Keratinocyte (primary cell): ENCODE measurements around the gene PCBP2.

Source experiments
- EZH2 ChIP-seq: IDR thresholded peaks from one replicate; pipeline ENCODE4 v1.6.1; 2012; ENCODE audit warnings: inconsistent platforms, mild to moderate bottlenecking, low read length, moderate library complexity
- TF ChIP-seq, protein P1 (sequence below), 3 experiments: IDR thresholded peaks in 1 of 3; conservative IDR thresholded peaks in 1 of 3; optimal IDR thresholded peaks in 1 of 3; 2 replicates in 2 of 3; 3 replicates in 1 of 3; pipeline versions ENCODE3 to v1.5.1; 2011; ENCODE audit warnings: low read length in 3 of 3, mild to moderate bottlenecking in 3 of 3, moderate library complexity in 2 of 3, control low read depth in 1 of 3, inconsistent platforms in 1 of 3; ENCODE audit not compliant: insufficient read depth in 2 of 3; ENCODE audit errors: extremely low read depth in 1 of 3

DNA sequence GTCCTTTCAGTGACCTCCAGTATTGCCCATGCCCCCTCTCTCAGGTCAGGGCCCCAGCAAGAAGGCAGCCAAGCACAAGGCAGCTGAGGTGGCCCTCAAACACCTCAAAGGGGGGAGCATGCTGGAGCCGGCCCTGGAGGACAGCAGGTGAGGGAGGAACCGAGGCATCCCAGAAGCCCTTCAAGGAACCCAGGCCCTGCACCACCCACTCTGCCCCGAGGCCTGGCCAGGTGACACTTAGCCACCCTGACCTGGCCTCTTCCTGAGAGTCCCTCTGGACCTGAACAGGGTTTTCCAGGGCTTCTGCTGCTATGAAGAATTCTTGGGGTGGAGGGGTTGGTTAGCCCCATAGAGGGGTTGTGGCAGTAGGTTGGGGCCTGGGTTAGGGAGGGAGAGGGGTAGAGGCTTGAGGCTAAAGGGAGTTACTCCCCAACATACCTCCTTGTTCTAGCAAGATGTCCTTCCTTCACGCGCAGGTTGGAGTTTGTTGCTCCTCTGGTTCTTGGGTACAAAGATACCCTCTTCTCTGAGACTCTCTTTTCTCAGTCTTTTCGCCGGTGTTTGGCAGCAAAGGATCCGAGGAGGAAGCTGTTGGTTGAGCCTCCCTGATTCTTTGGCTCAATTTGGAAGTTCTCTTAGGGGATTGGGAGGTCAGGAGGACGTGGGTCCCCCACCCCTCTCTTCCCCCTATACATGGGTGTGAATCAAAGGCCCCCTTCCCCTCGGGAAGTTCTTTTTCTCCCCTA is 51.3 kb downstream of the PCBP2 start:
- TF ChIP-seq, protein P1, sequence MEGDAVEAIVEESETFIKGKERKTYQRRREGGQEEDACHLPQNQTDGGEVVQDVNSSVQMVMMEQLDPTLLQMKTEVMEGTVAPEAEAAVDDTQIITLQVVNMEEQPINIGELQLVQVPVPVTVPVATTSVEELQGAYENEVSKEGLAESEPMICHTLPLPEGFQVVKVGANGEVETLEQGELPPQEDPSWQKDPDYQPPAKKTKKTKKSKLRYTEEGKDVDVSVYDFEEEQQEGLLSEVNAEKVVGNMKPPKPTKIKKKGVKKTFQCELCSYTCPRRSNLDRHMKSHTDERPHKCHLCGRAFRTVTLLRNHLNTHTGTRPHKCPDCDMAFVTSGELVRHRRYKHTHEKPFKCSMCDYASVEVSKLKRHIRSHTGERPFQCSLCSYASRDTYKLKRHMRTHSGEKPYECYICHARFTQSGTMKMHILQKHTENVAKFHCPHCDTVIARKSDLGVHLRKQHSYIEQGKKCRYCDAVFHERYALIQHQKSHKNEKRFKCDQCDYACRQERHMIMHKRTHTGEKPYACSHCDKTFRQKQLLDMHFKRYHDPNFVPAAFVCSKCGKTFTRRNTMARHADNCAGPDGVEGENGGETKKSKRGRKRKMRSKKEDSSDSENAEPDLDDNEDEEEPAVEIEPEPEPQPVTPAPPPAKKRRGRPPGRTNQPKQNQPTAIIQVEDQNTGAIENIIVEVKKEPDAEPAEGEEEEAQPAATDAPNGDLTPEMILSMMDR (optimal IDR thresholded peaks at IDR 0.05 in 1 of 3, IDR thresholded peaks at IDR 0.05 in 1 of 3, conservative IDR thresholded peaks at IDR 0.05 in 1 of 3; ENCODE audit: extremely low read depth in 1 of 3, insufficient read depth in 2 of 3, low read length in 3 of 3), result no peak
- TF ChIP-seq EZH2, result no peak
